H1 (cell line): ENCODE measurements around the gene SLC66A2. TPM values are rescaled to one million over a fixed set of nuclear protein-coding genes. Genes with fewer than 3 reads are reported as not detected.

Experiments
- CHD2 ChIP-seq: IDR thresholded peaks from 2 replicates; pipeline ENCODE4 v1.6.1; 2012; ENCODE audit warnings: low read length, improper control_type of control experiment
- polyA plus RNA-seq, 7 experiments: library from polyadenylated mRNA; depleted of rRNA in 3 of 7; stranded (reverse) in 5 of 7; unstranded in 2 of 7; fragments of >200 nt in 5 of 7; fragments of 200-250 nt in 2 of 7; gene quantifications; 1 replicate in 5 of 7; 2 replicates in 1 of 7; 4 replicates in 1 of 7; pipeline versions ENCODE4 v1.2.1 to v1.2.3, GENCODE V29; 2011 to 2013; ENCODE audit warnings: missing spikeins in 2 of 7, mixed read lengths in 2 of 7
- total RNA-seq: library from RNA; stranded (reverse); fragmentation: NEBNext Ultra II Directional; extraction: Animal tissue kit (Norgen Biotek cat#: 25700); gene quantifications from 2 replicates; pipeline ENCODE4 v1.2.1, GENCODE V29; 2021

Gene SLC66A2
- total and polyA plus RNA-seq, 2 of the 8 experiments (the other 6 are each of a cell fraction or from before 2014, with no cell fraction given), result 15.0 to 18.9 TPM

- TF ChIP-seq CHD2, result no peak
Measured at GRCh38 chr18:79916546-79917168, 34.8 kb downstream of the SLC66A2 start (continued).
